SK-N-SH (cell line): ENCODE results near the gene RPL12.

Experiments used
- CHD2 ChIP-seq: fragments of 150-350 bp; IDR thresholded peaks from 2 replicates; pipeline ENCODE4 v1.6.1; 2018; ENCODE audit warnings: low read length; ENCODE audit not compliant: partially characterized antibody
- FOXJ3 ChIP-seq: sonication (generic); formaldehyde crosslinking; IDR thresholded peaks from 2 replicates; pipeline ENCODE4 v1.5.1; 2020; ENCODE audit warnings: mild to moderate bottlenecking, missing genetic modification reagents
- MXI1 ChIP-seq: IDR thresholded peaks from 2 replicates; pipeline ENCODE4 v1.6.1; 2012; ENCODE audit warnings: mild to moderate bottlenecking, low read depth, low read length, improper control_type of control experiment
- TAF1 ChIP-seq: IDR thresholded peaks from 2 replicates; pipeline ENCODE4 v1.6.1; 2012; ENCODE audit warnings: low read depth, mild to moderate bottlenecking, low read length, moderate library complexity, borderline replicate concordance
- TF ChIP-seq, protein P1 (sequence below): fragments of 200-600 bp; sonication (generic); IDR thresholded peaks from 2 replicates; pipeline ENCODE4 v1.6.1; 2017; ENCODE audit warnings: antibody characterized with exemption, mild to moderate bottlenecking, moderate library complexity
- TF ChIP-seq, protein P2 (sequence below): IDR thresholded peaks from 2 replicates; pipeline ENCODE4 v1.4.0; 2012; ENCODE audit warnings: low read depth, borderline replicate concordance
- TF ChIP-seq, protein P3 (sequence below): IDR thresholded peaks from 2 replicates; pipeline ENCODE4 v1.6.1; 2012; ENCODE audit warnings: mild to moderate bottlenecking, low read depth, low read length, moderate library complexity

DNA sequence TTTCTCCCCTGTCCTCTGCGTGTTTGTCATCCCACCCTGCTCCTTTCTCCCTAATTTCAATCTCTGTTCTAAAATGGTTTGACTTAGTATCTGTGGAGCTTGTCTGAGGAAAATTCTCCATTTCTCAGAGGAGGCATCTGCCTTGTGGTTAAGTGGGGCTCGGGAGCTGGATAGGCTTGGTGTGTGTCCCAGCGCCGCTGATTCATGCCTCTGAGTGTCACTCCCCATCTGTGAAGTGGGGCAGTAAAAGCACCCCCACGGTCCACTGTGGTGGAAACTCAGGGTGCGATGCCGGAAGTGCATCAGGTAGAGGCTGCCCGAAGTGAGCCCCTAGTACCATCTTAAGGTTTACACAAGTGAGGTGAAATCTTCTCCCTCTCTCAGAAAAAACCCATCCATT, 37.7 kb upstream of the RPL12 start:
- TF ChIP-seq MXI1 (no peak), FOXJ3 (CRISPR knock-in tag) (no peak), TAF1 (no peak), CHD2 (no peak)
- TF ChIP-seq, protein P1, sequence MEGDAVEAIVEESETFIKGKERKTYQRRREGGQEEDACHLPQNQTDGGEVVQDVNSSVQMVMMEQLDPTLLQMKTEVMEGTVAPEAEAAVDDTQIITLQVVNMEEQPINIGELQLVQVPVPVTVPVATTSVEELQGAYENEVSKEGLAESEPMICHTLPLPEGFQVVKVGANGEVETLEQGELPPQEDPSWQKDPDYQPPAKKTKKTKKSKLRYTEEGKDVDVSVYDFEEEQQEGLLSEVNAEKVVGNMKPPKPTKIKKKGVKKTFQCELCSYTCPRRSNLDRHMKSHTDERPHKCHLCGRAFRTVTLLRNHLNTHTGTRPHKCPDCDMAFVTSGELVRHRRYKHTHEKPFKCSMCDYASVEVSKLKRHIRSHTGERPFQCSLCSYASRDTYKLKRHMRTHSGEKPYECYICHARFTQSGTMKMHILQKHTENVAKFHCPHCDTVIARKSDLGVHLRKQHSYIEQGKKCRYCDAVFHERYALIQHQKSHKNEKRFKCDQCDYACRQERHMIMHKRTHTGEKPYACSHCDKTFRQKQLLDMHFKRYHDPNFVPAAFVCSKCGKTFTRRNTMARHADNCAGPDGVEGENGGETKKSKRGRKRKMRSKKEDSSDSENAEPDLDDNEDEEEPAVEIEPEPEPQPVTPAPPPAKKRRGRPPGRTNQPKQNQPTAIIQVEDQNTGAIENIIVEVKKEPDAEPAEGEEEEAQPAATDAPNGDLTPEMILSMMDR, result no peak
- TF ChIP-seq, protein P2, sequence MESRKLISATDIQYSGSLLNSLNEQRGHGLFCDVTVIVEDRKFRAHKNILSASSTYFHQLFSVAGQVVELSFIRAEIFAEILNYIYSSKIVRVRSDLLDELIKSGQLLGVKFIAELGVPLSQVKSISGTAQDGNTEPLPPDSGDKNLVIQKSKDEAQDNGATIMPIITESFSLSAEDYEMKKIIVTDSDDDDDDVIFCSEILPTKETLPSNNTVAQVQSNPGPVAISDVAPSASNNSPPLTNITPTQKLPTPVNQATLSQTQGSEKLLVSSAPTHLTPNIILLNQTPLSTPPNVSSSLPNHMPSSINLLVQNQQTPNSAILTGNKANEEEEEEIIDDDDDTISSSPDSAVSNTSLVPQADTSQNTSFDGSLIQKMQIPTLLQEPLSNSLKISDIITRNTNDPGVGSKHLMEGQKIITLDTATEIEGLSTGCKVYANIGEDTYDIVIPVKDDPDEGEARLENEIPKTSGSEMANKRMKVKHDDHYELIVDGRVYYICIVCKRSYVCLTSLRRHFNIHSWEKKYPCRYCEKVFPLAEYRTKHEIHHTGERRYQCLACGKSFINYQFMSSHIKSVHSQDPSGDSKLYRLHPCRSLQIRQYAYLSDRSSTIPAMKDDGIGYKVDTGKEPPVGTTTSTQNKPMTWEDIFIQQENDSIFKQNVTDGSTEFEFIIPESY, result no peak
- TF ChIP-seq, protein P3, sequence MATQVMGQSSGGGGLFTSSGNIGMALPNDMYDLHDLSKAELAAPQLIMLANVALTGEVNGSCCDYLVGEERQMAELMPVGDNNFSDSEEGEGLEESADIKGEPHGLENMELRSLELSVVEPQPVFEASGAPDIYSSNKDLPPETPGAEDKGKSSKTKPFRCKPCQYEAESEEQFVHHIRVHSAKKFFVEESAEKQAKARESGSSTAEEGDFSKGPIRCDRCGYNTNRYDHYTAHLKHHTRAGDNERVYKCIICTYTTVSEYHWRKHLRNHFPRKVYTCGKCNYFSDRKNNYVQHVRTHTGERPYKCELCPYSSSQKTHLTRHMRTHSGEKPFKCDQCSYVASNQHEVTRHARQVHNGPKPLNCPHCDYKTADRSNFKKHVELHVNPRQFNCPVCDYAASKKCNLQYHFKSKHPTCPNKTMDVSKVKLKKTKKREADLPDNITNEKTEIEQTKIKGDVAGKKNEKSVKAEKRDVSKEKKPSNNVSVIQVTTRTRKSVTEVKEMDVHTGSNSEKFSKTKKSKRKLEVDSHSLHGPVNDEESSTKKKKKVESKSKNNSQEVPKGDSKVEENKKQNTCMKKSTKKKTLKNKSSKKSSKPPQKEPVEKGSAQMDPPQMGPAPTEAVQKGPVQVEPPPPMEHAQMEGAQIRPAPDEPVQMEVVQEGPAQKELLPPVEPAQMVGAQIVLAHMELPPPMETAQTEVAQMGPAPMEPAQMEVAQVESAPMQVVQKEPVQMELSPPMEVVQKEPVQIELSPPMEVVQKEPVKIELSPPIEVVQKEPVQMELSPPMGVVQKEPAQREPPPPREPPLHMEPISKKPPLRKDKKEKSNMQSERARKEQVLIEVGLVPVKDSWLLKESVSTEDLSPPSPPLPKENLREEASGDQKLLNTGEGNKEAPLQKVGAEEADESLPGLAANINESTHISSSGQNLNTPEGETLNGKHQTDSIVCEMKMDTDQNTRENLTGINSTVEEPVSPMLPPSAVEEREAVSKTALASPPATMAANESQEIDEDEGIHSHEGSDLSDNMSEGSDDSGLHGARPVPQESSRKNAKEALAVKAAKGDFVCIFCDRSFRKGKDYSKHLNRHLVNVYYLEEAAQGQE, result no peak
